HepG2 (cell line): ENCODE measurements around the gene WNK4. TPM values are rescaled to one million over a fixed set of nuclear protein-coding genes. Genes with fewer than 3 reads are reported as not detected.
A peak's percentile ranks its signal among the peaks of the same experiment; 100 is the strongest.

Source experiments
- DNMT1 ChIP-seq: sonication (generic); formaldehyde crosslinking; IDR thresholded peaks from 2 replicates; pipeline ENCODE4 v1.5.1; 2020; ENCODE audit warnings: mild to moderate bottlenecking, missing genetic modification reagents
- PLRG1 ChIP-seq: fragments of 450-650 bp; conservative IDR thresholded peaks from 2 replicates; pipeline ENCODE4 v1.6.1; 2016
- RFX3 ChIP-seq: IDR thresholded peaks from 2 replicates; pipeline ENCODE4 v1.6.1; 2016; ENCODE audit warnings: missing biosample characterization, missing genetic modification reagents
- TBX2 ChIP-seq: sonication (generic); formaldehyde crosslinking; IDR thresholded peaks from 2 replicates; pipeline ENCODE4 v1.5.0; 2020; ENCODE audit warnings: missing genetic modification reagents, mild to moderate bottlenecking, borderline replicate concordance
- THYN1 ChIP-seq: sonication (generic); formaldehyde crosslinking; IDR thresholded peaks from 2 replicates; pipeline ENCODE4 v1.8.1; 2023; ENCODE audit warnings: low read depth, mild to moderate bottlenecking, moderate library complexity, missing genetic modification reagents, borderline replicate concordance
- TOE1 ChIP-seq: sonication (generic); formaldehyde crosslinking; IDR thresholded peaks from 2 replicates; pipeline ENCODE4 v1.4.0; 2020; ENCODE audit warnings: mild to moderate bottlenecking, missing genetic modification reagents
- ZFAT ChIP-seq: sonication (generic); formaldehyde crosslinking; conservative IDR thresholded peaks from 2 replicates; pipeline ENCODE4 v1.8.1; 2023; ENCODE audit warnings: missing genetic modification reagents, inconsistent platforms
- ZNF510 ChIP-seq: sonication (generic); formaldehyde crosslinking; IDR thresholded peaks from 2 replicates; pipeline ENCODE4 v1.4.0; 2020; ENCODE audit warnings: low read depth, mild to moderate bottlenecking, missing genetic modification reagents
- ZNF780A ChIP-seq: sonication (generic); formaldehyde crosslinking; IDR thresholded peaks from 2 replicates; pipeline ENCODE4 v1.8.0; 2022; ENCODE audit warnings: mild to moderate bottlenecking, missing genetic modification reagents, moderate library complexity
- ZNF878 ChIP-seq: sonication (generic); formaldehyde crosslinking; IDR thresholded peaks from 2 replicates; pipeline ENCODE4 v1.8.1; 2023; ENCODE audit warnings: mild to moderate bottlenecking, missing genetic modification reagents, moderate library complexity
- polyA plus RNA-seq, 8 experiments: library from polyadenylated mRNA; depleted of rRNA in 3 of 8; stranded (reverse) in 7 of 8; unstranded in 1 of 8; fragments of >200 nt; fragmentation: Illumina TruSeq in 4 of 8; extraction: Trizol in 4 of 8; gene quantifications; 2 replicates each; pipeline versions ENCODE4 v1.2.1 to v1.2.3, GENCODE V29; 2011 to 2016; ENCODE audit warnings: low read depth in 4 of 8, missing spikeins in 1 of 8, mixed read lengths in 1 of 8; ENCODE audit not compliant: insufficient read depth in 1 of 8
- total RNA-seq, 5 experiments: library from RNA; depleted of rRNA; stranded (reverse); fragments of >200 nt; fragmentation: Illumina TruSeq; extraction: Trizol; gene quantifications; 2 replicates each; pipeline ENCODE4 v1.2.3, GENCODE V29; 2016; ENCODE audit warnings: low read depth in 1 of 5
- TF ChIP-seq, protein P1 (sequence below): sonication (generic); formaldehyde crosslinking; IDR thresholded peaks from 2 replicates; pipeline ENCODE4 v1.4.0; 2020; ENCODE audit warnings: missing genetic modification reagents
- TF ChIP-seq, protein P2 (sequence below): sonication (generic); formaldehyde crosslinking; IDR thresholded peaks from 2 replicates; pipeline ENCODE4 v1.4.0; 2020; ENCODE audit warnings: missing genetic modification reagents
- TF ChIP-seq, protein P3 (sequence below): sonication (generic); formaldehyde crosslinking; IDR thresholded peaks from 2 replicates; pipeline ENCODE4 v1.9.0; 2022; ENCODE audit warnings: low read depth, missing genetic modification reagents
- TF ChIP-seq, protein P4 (sequence below): IDR thresholded peaks from 2 replicates; pipeline ENCODE4 v1.6.1; 2016; ENCODE audit warnings: mild to moderate bottlenecking
- TF ChIP-seq, protein P5 (sequence below): IDR thresholded peaks from 2 replicates; pipeline ENCODE4 v1.6.1; 2016; ENCODE audit warnings: missing biosample characterization, missing genetic modification reagents, low read depth
- TF ChIP-seq, protein P6 (sequence below): IDR thresholded peaks from 2 replicates; pipeline ENCODE4 v1.6.1; 2016; ENCODE audit warnings: low read depth, missing genetic modification reagents, missing compliant biosample characterization

Gene WNK4
- total and polyA plus RNA-seq, 2 of the 13 experiments (the other 11 are each of a cell fraction or from before 2014, with no cell fraction given) = 2.7 to 13.7 TPM

DNA sequence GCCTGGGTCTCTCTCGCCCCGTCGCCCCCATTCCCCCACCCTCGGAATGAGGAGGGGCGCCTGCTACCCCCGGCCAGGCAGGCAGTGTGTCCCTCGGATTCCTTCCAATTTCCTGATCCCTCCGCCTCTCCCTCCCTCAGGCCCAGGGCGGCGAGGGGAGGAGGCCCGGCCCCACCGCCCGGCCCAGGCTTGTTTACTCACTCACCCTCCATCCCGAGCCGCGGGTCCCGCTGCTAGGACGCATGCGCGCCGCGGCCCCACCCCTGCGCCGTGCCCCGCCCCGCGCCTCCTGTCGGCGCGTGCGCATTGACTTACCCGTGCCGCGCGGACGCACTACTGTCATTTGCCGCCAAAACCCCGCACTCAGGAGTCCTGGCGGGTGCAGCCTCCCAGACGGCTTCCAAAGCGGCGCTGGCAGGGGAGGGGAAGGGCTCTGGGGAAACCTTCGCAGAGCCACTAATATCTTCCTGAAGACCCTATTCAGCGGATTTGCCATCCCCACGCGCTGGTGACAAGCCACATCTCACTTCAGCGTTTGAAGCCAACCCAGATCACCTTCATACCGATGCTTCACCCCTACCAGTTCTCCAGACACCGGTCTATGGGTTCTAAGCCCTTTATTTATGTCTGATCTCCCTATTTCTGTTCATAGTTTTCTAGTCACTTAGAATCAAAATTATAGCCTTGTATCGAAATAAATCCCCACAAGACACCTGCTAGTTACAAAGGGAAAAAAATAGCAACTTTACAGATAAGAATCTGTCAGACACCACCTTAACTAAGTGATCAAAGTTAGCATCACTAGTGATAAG is 35.4 kb upstream of the WNK4 start, which contains the start of gene EZH1 (continued):
- TF ChIP-seq, protein P1, sequence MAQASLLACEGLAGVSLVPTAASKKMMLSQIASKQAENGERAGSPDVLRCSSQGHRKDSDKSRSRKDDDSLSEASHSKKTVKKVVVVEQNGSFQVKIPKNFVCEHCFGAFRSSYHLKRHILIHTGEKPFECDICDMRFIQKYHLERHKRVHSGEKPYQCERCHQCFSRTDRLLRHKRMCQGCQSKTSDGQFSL (CRISPR knock-in tag) = peak; percentile 48; the same call in 1 of the 2 replicates
- TF ChIP-seq ZNF878 (CRISPR knock-in tag) (peak; percentile 91), THYN1 (CRISPR knock-in tag) (no peak), ZFAT (CRISPR knock-in tag) (no peak), ZNF780A (peak; percentile 70; the same call in 1 of the 2 replicates), DNMT1 (CRISPR knock-in tag) (no peak; the same call in 1 of the 2 replicates), PLRG1 (no peak), TOE1 (CRISPR knock-in tag) (no peak; the same call in 1 of the 2 replicates), RFX3 (CRISPR knock-in tag) (no peak; the same call in 1 of the 2 replicates), TBX2 (CRISPR knock-in tag) (peak; percentile 79), ZNF510 (CRISPR knock-in tag) (peak; percentile 50; the same call in 1 of the 2 replicates)
- TF ChIP-seq, protein P2, sequence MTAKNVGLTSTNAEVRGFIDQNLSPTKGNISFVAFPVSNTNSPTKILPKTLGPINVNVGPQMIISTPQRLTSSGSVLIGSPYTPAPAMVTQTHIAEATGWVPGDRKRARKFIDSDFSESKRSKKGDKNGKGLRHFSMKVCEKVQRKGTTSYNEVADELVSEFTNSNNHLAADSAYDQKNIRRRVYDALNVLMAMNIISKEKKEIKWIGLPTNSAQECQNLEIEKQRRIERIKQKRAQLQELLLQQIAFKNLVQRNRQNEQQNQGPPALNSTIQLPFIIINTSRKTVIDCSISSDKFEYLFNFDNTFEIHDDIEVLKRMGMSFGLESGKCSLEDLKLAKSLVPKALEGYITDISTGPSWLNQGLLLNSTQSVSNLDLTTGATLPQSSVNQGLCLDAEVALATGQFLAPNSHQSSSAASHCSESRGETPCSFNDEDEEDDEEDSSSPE = peak; percentile 100
- TF ChIP-seq, protein P3, sequence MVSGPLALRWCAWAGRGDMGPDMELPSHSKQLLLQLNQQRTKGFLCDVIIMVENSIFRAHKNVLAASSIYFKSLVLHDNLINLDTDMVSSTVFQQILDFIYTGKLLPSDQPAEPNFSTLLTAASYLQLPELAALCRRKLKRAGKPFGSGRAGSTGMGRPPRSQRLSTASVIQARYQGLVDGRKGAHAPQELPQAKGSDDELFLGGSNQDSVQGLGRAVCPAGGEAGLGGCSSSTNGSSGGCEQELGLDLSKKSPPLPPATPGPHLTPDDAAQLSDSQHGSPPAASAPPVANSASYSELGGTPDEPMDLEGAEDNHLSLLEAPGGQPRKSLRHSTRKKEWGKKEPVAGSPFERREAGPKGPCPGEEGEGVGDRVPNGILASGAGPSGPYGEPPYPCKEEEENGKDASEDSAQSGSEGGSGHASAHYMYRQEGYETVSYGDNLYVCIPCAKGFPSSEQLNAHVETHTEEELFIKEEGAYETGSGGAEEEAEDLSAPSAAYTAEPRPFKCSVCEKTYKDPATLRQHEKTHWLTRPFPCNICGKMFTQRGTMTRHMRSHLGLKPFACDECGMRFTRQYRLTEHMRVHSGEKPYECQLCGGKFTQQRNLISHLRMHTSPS (CRISPR knock-in tag) = no peak
- TF ChIP-seq, protein P4, sequence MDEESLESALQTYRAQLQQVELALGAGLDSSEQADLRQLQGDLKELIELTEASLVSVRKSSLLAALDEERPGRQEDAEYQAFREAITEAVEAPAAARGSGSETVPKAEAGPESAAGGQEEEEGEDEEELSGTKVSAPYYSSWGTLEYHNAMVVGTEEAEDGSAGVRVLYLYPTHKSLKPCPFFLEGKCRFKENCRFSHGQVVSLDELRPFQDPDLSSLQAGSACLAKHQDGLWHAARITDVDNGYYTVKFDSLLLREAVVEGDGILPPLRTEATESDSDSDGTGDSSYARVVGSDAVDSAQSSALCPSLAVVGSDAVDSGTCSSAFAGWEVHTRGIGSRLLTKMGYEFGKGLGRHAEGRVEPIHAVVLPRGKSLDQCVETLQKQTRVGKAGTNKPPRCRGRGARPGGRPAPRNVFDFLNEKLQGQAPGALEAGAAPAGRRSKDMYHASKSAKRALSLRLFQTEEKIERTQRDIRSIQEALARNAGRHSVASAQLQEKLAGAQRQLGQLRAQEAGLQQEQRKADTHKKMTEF (CRISPR knock-in tag) = peak; percentile 91
- TF ChIP-seq, protein P5, sequence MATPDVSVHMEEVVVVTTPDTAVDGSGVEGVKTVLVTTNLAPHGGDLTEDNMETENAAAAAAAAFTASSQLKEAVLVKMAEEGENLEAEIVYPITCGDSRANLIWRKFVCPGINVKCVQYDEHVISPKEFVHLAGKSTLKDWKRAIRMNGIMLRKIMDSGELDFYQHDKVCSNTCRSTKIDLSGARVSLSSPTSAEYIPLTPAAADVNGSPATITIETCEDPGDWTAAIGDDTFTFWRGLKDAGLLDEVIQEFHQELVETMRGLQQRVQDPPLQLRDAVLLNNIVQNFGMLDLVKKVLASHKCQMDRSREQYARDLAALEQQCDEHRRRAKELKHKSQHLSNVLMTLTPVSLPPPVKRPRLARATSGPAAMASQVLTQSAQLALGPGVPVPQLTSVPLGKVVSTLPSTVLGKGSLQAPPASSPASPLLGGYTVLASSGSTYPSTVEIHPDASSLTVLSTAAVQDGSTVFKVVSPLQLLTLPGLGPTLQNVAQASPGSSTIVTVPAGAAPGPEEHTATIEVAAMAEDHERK (CRISPR knock-in tag) = peak; percentile 70
- TF ChIP-seq, protein P6, sequence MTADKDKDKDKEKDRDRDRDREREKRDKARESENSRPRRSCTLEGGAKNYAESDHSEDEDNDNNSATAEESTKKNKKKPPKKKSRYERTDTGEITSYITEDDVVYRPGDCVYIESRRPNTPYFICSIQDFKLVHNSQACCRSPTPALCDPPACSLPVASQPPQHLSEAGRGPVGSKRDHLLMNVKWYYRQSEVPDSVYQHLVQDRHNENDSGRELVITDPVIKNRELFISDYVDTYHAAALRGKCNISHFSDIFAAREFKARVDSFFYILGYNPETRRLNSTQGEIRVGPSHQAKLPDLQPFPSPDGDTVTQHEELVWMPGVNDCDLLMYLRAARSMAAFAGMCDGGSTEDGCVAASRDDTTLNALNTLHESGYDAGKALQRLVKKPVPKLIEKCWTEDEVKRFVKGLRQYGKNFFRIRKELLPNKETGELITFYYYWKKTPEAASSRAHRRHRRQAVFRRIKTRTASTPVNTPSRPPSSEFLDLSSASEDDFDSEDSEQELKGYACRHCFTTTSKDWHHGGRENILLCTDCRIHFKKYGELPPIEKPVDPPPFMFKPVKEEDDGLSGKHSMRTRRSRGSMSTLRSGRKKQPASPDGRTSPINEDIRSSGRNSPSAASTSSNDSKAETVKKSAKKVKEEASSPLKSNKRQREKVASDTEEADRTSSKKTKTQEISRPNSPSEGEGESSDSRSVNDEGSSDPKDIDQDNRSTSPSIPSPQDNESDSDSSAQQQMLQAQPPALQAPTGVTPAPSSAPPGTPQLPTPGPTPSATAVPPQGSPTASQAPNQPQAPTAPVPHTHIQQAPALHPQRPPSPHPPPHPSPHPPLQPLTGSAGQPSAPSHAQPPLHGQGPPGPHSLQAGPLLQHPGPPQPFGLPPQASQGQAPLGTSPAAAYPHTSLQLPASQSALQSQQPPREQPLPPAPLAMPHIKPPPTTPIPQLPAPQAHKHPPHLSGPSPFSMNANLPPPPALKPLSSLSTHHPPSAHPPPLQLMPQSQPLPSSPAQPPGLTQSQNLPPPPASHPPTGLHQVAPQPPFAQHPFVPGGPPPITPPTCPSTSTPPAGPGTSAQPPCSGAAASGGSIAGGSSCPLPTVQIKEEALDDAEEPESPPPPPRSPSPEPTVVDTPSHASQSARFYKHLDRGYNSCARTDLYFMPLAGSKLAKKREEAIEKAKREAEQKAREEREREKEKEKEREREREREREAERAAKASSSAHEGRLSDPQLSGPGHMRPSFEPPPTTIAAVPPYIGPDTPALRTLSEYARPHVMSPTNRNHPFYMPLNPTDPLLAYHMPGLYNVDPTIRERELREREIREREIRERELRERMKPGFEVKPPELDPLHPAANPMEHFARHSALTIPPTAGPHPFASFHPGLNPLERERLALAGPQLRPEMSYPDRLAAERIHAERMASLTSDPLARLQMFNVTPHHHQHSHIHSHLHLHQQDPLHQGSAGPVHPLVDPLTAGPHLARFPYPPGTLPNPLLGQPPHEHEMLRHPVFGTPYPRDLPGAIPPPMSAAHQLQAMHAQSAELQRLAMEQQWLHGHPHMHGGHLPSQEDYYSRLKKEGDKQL (CRISPR knock-in tag) = 0 out of 2 replicates have a peak, but pooled peaks have one; percentile 33
